WTC11 (cell line): ENCODE measurements around the gene GABRB1. TPM values are rescaled to one million over a fixed set of nuclear protein-coding genes. Genes with fewer than 3 reads are reported as not detected.

Source experiments
- ATAC-seq: fragments of 200-7000 bp; cut with Tn5 transposase; 2 replicates; pipeline ENCODE4 v1.10.0; 2021; ENCODE audit warnings: mild to moderate bottlenecking, moderate library complexity
- CTCF ChIA-PET: fragments of 300-600 bp; sonication (Branson Sonifier 250); formaldehyde crosslinking; loops from one replicate; lab custom pipeline; 2021; ENCODE audit warnings: antibody characterized with exemption; lab: Charles Lee
- POLR2A ChIA-PET: fragments of 350-600 bp; sonication (Branson Sonifier 250); formaldehyde crosslinking; loops from one replicate; lab custom pipeline; 2021; ENCODE audit warnings: antibody characterized with exemption; lab: Charles Lee
- DNase-seq: peaks from one replicate; pipeline ENCODE4 v3.0.0; 2021; ENCODE audit warnings: low spot score
- H3K27ac Mint-ChIP-seq: 2 replicates; pipeline ENCODE4 v1.8.0; 2021; ENCODE audit warnings: mixed read lengths
- H3K27me3 Mint-ChIP-seq: 2 replicates; pipeline ENCODE4 v1.8.0; 2021; ENCODE audit warnings: low read depth, mild to moderate bottlenecking, moderate library complexity, mixed read lengths
- H3K36me3 Mint-ChIP-seq: 2 replicates; pipeline ENCODE4 v1.8.0; 2021; ENCODE audit warnings: mixed read lengths
- H3K4me1 Mint-ChIP-seq: 2 replicates; pipeline ENCODE4 v1.8.0; 2022; ENCODE audit warnings: mixed read lengths
- H3K4me3 Mint-ChIP-seq: 2 replicates; pipeline ENCODE4 v1.8.0; 2021; ENCODE audit warnings: mild to moderate bottlenecking, moderate library complexity, mixed read lengths
- H3K9me3 Mint-ChIP-seq: 2 replicates; pipeline ENCODE4 v1.8.0; 2021; ENCODE audit warnings: mixed read lengths
- CREB1 ChIP-seq: sonication (generic); formaldehyde crosslinking; IDR thresholded peaks from 2 replicates; pipeline ENCODE4 v1.8.0; 2023; ENCODE audit warnings: mild to moderate bottlenecking, missing genetic modification reagents
- FOXP1 ChIP-seq: sonication (generic); formaldehyde crosslinking; IDR thresholded peaks from 2 replicates; pipeline ENCODE4 v1.8.0; 2022; ENCODE audit warnings: missing genetic modification reagents, mild to moderate bottlenecking, moderate library complexity, borderline replicate concordance
- GABPB1 ChIP-seq: sonication (generic); formaldehyde crosslinking; IDR thresholded peaks from 2 replicates; pipeline ENCODE4 v1.8.1; 2023; ENCODE audit warnings: mild to moderate bottlenecking, missing genetic modification reagents
- JAZF1 ChIP-seq: fragments of 250-450 bp; sonication (Bioruptor Pico); IDR thresholded peaks from 2 replicates; pipeline ENCODE4 v1.9.0; 2021; ENCODE audit warnings: moderate library complexity, mild to moderate bottlenecking, inconsistent platforms
- NFE2L1 ChIP-seq: sonication (generic); formaldehyde crosslinking; IDR thresholded peaks from 2 replicates; pipeline ENCODE4 v1.8.1; 2023; ENCODE audit warnings: missing genetic modification reagents
- NR1H2 ChIP-seq: sonication (generic); formaldehyde crosslinking; IDR thresholded peaks from 2 replicates; pipeline ENCODE4 v1.9.0; 2021; ENCODE audit warnings: mild to moderate bottlenecking, moderate library complexity, missing genetic modification reagents
- NR2C2 ChIP-seq: sonication (generic); formaldehyde crosslinking; IDR thresholded peaks from 2 replicates; pipeline ENCODE4 v1.8.0; 2022; ENCODE audit warnings: mild to moderate bottlenecking, missing genetic modification reagents
- SMAD4 ChIP-seq: sonication (generic); formaldehyde crosslinking; IDR thresholded peaks from 2 replicates; pipeline ENCODE4 v1.8.0; 2022; ENCODE audit warnings: mild to moderate bottlenecking, missing genetic modification reagents
- SOX15 ChIP-seq: fragments of 250-450 bp; sonication (Bioruptor Pico); IDR thresholded peaks from 2 replicates; pipeline ENCODE4 v1.9.0; 2021; ENCODE audit warnings: mild to moderate bottlenecking
- total RNA-seq: library from RNA; stranded (reverse); gene quantifications from 3 replicates; pipeline ENCODE4 v1.2.3, GENCODE V29; 2021
- TF ChIP-seq, protein P1 (sequence below): sonication (generic); formaldehyde crosslinking; IDR thresholded peaks from 2 replicates; pipeline ENCODE4 v1.8.1; 2023; ENCODE audit warnings: mild to moderate bottlenecking, moderate library complexity, missing genetic modification reagents
- TF ChIP-seq, protein P2 (sequence below): sonication (generic); formaldehyde crosslinking; IDR thresholded peaks from 2 replicates; pipeline ENCODE4 v1.8.0; 2022; ENCODE audit warnings: mild to moderate bottlenecking, missing genetic modification reagents
- TF ChIP-seq, protein P3 (sequence below): sonication (generic); formaldehyde crosslinking; IDR thresholded peaks from 2 replicates; pipeline ENCODE4 v1.8.0; 2023; ENCODE audit warnings: missing genetic modification reagents
- TF ChIP-seq, protein P4 (sequence below): sonication (generic); formaldehyde crosslinking; conservative IDR thresholded peaks from 2 replicates; pipeline ENCODE4 v1.8.1; 2023; ENCODE audit warnings: mild to moderate bottlenecking, low read depth, missing genetic modification reagents, moderate library complexity
- TF ChIP-seq, protein P5 (sequence below): fragments of 200-600 bp; IDR thresholded peaks from 2 replicates; pipeline ENCODE4 v1.8.0; 2022; ENCODE audit warnings: antibody characterized with exemption
- TF ChIP-seq, protein P6 (sequence below): sonication (generic); formaldehyde crosslinking; IDR thresholded peaks from 2 replicates; pipeline ENCODE4 v1.8.0; 2022; ENCODE audit warnings: mild to moderate bottlenecking, missing genetic modification reagents

GABRB1 gene
- total RNA-seq, 1 experiment from 2014 or later = 0.66 TPM

DNA sequence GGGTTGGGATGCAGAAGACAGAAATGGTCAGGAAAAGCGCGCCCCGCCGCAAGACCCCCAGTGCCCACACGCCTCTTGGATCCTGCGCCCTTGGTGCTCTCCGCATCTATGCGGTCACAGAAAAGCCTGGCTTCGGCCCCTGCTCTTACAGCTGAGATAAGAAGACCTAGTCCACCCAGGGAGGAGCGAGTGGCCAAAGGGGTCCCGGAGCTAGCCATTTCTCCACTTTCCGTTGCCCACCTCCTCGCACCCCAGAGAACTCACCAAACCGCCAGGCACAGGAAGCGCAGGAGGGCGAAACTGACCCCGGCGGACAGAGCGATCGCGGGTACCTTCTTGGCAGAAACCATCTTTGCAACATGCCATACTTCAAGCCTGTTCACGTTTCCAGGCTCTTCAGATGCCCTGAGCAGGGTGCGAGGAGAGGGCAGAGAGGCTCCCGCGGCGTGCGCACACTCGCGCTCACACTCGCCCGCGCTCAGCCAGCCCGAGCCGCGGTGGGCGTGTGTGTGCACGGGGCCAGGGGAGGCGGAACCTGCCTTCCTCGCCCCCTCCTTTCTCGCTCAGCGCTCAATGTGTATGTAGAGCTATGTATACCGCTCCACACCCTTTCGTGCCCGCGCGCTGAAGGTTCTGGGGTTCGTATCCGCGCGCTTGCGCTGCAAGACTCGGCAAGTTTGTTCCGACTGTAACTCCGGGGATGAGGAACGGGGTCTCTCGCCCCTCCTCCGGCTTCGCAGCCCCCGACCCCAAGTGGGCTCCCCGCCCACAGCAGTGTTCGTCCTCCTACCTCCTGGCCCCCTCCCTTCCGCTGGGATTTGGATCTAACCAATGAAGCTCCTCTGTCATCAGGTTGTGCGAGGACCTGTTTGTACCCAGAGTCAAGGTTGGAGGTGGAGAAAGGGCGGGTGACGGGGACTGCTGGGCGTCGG lies 38.0 kb upstream of the GABRB1 start, which contains the start of gene GABRA4 (continued):
- TF ChIP-seq, protein P1, sequence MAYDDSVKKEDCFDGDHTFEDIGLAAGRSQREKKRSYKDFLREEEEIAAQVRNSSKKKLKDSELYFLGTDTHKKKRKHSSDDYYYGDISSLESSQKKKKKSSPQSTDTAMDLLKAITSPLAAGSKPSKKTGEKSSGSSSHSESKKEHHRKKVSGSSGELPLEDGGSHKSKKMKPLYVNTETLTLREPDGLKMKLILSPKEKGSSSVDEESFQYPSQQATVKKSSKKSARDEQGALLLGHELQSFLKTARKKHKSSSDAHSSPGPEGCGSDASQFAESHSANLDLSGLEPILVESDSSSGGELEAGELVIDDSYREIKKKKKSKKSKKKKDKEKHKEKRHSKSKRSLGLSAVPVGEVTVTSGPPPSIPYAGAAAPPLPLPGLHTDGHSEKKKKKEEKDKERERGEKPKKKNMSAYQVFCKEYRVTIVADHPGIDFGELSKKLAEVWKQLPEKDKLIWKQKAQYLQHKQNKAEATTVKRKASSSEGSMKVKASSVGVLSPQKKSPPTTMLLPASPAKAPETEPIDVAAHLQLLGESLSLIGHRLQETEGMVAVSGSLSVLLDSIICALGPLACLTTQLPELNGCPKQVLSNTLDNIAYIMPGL (CRISPR knock-in tag) = peak; percentile 65; the same call in 1 of the 2 replicates
- TF ChIP-seq, protein P2, sequence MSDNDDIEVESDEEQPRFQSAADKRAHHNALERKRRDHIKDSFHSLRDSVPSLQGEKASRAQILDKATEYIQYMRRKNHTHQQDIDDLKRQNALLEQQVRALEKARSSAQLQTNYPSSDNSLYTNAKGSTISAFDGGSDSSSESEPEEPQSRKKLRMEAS = peak; percentile 68; the same call in 1 of the 2 replicates
- no peak for TF ChIP-seq NR1H2
- no peak for TF ChIP-seq SMAD4 (CRISPR knock-in tag)

DNA sequence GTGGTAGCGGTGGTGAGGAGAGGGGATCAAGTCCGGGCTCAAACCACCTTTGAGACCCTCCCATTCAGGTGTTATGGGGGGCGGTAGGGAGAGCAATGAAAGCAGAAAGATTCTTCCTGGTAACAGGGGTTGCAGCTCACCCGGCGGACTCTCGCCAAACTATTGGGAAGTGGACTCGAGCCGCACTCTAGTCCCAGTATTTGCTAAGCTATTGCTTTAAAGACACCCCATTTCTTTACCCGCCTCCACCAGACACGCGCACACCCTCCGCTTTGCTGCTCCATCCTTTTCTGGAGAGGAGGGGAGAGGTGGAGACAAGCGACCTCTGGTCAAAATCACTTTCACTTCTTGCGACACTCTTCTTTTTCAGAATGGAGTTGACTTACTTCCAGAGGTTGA lies 37.4 kb upstream of the GABRB1 start:
- no peaks in the 10 kb centered on the region for H3K36me3 Mint-ChIP-seq
- peak overlapping the region; percentile 81 for H3K4me3 Mint-ChIP-seq
- peak; percentile 18 for ATAC-seq
- H3K4me1 Mint-ChIP-seq = peaks cover 19% of the 10 kb centered on the region
- POLR2A ChIA-PET = no interaction called here
- CTCF ChIA-PET = interaction anchor here (1.0 to 1.9 kb wide), 4 partner anchors 39 to 346 kb away, joined by 4 to 6 read pairs (median 4); no protein-coding TSS in a partner anchor
- H3K9me3 Mint-ChIP-seq = no peaks in the 10 kb centered on the region
- H3K27me3 Mint-ChIP-seq = peaks cover 86% of the 10 kb centered on the region
- DNase-seq = peak; percentile 11
- no peak overlapping the region for H3K27ac Mint-ChIP-seq
- no peak for TF ChIP-seq NR2C2 (CRISPR knock-in tag)
- TF ChIP-seq JAZF1 (CRISPR knock-in tag) = no peak
- TF ChIP-seq NFE2L1 = no peak

DNA sequence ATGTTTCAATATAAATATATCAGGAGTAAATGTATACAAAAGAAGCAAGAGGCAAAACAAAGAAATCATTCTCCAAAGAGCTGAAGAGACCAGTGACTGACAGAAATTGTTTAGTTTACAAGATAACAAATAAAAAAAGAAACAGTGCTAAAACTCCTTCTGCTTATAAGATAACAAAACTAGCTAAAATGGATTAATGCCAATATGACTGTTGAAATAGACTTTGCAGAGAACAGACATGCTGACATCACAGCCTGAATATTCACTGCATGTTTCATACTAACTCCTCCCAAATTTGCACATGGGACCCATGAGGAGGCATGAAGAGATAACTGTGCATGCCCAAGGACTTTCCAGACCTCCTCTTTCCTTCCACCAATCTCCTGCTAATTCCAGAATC lies 31.8 kb upstream of the GABRB1 start:
- ChIA-PET POLR2A (no interaction called here), CTCF (no interaction called here)
- no peak for ATAC-seq
- H3K9me3 Mint-ChIP-seq = no peaks in the 10 kb centered on the region
- H3K4me3 Mint-ChIP-seq = no peak overlapping the region
- TF ChIP-seq SOX15 (CRISPR knock-in tag) (no peak), CREB1 (no peak)
- TF ChIP-seq, all 79 proteins: peak for 0
- no peaks in the 10 kb centered on the region for H3K36me3 Mint-ChIP-seq
- DNase-seq = no peak
- no peak overlapping the region for H3K27ac Mint-ChIP-seq
- peaks cover 8% of the 10 kb centered on the region for H3K4me1 Mint-ChIP-seq
- H3K27me3 Mint-ChIP-seq = peaks cover 32% of the 10 kb centered on the region

DNA sequence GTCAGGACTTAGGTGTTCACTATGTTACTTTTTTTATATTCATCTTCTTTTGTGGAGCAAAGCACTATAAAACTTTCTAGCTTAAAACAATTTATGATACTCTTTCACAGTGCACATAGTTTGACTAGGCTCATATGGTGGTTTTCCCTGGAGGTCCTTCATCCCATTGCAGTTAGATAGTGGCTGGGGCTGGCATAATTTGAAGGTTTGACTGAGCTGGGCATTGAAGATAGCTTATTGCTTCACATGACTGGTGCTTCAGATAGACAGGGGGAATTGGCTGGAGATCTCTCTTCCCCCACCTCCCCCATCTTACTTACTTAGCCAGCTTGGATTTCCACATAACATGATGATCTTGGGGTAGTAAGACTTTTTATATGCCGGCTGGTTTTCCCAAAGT lies 31.0 kb upstream of the GABRB1 start:
- ChIA-PET CTCF (interaction anchor here (1.2 kb wide), 1 partner anchor 68 kb away, joined by 3 read pairs; no protein-coding TSS in a partner anchor), POLR2A (no interaction called here)
- no peak for DNase-seq
- no peak overlapping the region for H3K4me3 Mint-ChIP-seq
- H3K27me3 Mint-ChIP-seq = peaks cover 23% of the 10 kb centered on the region
- H3K4me1 Mint-ChIP-seq = peaks cover 7% of the 10 kb centered on the region
- no peaks in the 10 kb centered on the region for H3K36me3 Mint-ChIP-seq
- H3K27ac Mint-ChIP-seq = no peak overlapping the region
- TF ChIP-seq GABPB1 (CRISPR knock-in tag) (no peak), FOXP1 (CRISPR knock-in tag) (no peak)
- TF ChIP-seq, all 79 proteins: peak for 0
- H3K9me3 Mint-ChIP-seq = no peaks in the 10 kb centered on the region
- ATAC-seq = no peak

DNA sequence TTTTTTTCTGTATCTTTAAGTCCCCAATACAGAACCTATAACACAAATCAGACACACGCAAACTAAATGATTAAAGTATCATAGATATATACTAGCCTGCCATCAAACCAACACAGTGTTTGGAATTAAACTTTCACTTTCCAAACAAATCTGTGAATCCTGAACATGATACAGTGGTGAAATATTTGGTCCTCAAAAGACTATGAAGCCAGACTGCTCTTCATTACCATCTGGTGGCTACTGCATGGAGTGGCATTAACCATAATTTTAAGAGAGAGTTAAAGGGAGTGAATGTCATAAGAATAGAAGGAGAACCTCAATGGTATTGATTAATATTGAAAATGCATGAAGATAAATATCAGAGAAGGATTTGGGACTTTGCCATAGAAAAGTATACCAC lies 28.8 kb upstream of the GABRB1 start:
- ChIA-PET POLR2A (no interaction called here), CTCF (no interaction called here)
- no peaks in the 10 kb centered on the region for H3K9me3 Mint-ChIP-seq
- peaks cover 7% of the 10 kb centered on the region for H3K4me1 Mint-ChIP-seq
- no peaks in the 10 kb centered on the region for H3K36me3 Mint-ChIP-seq
- no peak overlapping the region for H3K27ac Mint-ChIP-seq
- DNase-seq (no peak), ATAC-seq (no peak; the same call in 1 of the 2 replicates)
- H3K4me3 Mint-ChIP-seq = no peak overlapping the region
- H3K27me3 Mint-ChIP-seq = peaks cover 3% of the 10 kb centered on the region; the same call in 1 of the 2 replicates
- TF ChIP-seq, protein P3, sequence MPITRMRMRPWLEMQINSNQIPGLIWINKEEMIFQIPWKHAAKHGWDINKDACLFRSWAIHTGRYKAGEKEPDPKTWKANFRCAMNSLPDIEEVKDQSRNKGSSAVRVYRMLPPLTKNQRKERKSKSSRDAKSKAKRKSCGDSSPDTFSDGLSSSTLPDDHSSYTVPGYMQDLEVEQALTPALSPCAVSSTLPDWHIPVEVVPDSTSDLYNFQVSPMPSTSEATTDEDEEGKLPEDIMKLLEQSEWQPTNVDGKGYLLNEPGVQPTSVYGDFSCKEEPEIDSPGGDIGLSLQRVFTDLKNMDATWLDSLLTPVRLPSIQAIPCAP (CRISPR knock-in tag) = no peak
- TF ChIP-seq, protein P4, sequence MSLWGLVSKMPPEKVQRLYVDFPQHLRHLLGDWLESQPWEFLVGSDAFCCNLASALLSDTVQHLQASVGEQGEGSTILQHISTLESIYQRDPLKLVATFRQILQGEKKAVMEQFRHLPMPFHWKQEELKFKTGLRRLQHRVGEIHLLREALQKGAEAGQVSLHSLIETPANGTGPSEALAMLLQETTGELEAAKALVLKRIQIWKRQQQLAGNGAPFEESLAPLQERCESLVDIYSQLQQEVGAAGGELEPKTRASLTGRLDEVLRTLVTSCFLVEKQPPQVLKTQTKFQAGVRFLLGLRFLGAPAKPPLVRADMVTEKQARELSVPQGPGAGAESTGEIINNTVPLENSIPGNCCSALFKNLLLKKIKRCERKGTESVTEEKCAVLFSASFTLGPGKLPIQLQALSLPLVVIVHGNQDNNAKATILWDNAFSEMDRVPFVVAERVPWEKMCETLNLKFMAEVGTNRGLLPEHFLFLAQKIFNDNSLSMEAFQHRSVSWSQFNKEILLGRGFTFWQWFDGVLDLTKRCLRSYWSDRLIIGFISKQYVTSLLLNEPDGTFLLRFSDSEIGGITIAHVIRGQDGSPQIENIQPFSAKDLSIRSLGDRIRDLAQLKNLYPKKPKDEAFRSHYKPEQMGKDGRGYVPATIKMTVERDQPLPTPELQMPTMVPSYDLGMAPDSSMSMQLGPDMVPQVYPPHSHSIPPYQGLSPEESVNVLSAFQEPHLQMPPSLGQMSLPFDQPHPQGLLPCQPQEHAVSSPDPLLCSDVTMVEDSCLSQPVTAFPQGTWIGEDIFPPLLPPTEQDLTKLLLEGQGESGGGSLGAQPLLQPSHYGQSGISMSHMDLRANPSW (CRISPR knock-in tag) = no peak
- TF ChIP-seq, protein P5, sequence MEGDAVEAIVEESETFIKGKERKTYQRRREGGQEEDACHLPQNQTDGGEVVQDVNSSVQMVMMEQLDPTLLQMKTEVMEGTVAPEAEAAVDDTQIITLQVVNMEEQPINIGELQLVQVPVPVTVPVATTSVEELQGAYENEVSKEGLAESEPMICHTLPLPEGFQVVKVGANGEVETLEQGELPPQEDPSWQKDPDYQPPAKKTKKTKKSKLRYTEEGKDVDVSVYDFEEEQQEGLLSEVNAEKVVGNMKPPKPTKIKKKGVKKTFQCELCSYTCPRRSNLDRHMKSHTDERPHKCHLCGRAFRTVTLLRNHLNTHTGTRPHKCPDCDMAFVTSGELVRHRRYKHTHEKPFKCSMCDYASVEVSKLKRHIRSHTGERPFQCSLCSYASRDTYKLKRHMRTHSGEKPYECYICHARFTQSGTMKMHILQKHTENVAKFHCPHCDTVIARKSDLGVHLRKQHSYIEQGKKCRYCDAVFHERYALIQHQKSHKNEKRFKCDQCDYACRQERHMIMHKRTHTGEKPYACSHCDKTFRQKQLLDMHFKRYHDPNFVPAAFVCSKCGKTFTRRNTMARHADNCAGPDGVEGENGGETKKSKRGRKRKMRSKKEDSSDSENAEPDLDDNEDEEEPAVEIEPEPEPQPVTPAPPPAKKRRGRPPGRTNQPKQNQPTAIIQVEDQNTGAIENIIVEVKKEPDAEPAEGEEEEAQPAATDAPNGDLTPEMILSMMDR = no peak
- TF ChIP-seq, protein P6, sequence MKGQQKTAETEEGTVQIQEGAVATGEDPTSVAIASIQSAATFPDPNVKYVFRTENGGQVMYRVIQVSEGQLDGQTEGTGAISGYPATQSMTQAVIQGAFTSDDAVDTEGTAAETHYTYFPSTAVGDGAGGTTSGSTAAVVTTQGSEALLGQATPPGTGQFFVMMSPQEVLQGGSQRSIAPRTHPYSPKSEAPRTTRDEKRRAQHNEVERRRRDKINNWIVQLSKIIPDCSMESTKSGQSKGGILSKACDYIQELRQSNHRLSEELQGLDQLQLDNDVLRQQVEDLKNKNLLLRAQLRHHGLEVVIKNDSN (CRISPR knock-in tag) = no peak
